ENCODE data around the gene LHFPL3. TPM values are rescaled to one million over a fixed set of nuclear protein-coding genes. Genes with fewer than 3 reads are reported as not detected.

LHFPL3 gene
- total RNA-seq, 1 experiment from 2014 or later, result not detected

DNA sequence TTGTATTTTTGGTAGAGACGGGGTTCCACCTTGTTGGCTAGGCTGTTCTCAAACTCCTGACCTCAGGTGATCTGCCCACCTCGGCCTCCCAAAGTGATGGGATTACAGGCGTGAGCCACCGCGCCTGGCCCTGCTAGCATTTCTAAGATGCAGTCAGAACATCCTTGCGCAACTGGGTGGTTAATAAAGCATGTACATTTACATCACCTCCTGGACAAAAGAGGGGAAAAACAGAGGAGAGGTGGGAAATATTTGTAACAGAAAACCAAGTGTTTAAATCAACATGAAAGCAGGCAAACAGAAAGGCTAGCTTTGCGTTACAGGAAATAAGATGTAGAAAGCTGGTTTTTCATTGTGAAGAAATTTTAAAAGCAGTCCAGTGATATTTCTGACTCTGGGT, 464.7 kb downstream of the LHFPL3 start:
- TF ChIP-seq, protein P1, sequence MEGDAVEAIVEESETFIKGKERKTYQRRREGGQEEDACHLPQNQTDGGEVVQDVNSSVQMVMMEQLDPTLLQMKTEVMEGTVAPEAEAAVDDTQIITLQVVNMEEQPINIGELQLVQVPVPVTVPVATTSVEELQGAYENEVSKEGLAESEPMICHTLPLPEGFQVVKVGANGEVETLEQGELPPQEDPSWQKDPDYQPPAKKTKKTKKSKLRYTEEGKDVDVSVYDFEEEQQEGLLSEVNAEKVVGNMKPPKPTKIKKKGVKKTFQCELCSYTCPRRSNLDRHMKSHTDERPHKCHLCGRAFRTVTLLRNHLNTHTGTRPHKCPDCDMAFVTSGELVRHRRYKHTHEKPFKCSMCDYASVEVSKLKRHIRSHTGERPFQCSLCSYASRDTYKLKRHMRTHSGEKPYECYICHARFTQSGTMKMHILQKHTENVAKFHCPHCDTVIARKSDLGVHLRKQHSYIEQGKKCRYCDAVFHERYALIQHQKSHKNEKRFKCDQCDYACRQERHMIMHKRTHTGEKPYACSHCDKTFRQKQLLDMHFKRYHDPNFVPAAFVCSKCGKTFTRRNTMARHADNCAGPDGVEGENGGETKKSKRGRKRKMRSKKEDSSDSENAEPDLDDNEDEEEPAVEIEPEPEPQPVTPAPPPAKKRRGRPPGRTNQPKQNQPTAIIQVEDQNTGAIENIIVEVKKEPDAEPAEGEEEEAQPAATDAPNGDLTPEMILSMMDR (conservative IDR thresholded peaks at IDR 0.05; ENCODE audit: low read depth, low read length), result no peak
- TF ChIP-seq EZH2 (IDR thresholded peaks at IDR 0.05; ENCODE audit: borderline replicate concordance, low read depth, low read length, poor library complexity, severe bottlenecking), result no peak
- POLR2A ChIA-PET (ENCODE audit: low non-redundant PET), result no interaction called here
- Histone ChIP-seq H3K9me3 (ENCODE audit: low read depth, low read length, poor library complexity, severe bottlenecking) (no peaks in the 10 kb centered on the region), H3K27me3 (replicated peaks; ENCODE audit: insufficient read depth, low read depth, low read length, poor library complexity) (peaks cover 80% of the 10 kb centered on the region), H3K27ac (ENCODE audit: low read depth, low read length, poor library complexity, severe bottlenecking) (no peak overlapping the region), H3K36me3 (ENCODE audit: insufficient read depth, low read length, poor library complexity, severe bottlenecking) (no peaks in the 10 kb centered on the region), H3K4me3 (ENCODE audit: low read depth, low read length, poor library complexity, severe bottlenecking) (no peak overlapping the region), H3K4me1 (ENCODE audit: insufficient read depth, low read length, poor library complexity, severe bottlenecking) (no peaks in the 10 kb centered on the region)
- no peak for DNase-seq (ENCODE audit: low spot score)
- intact Hi-C loops (cut with micrococcal nuclease; ENCODE audit: unreplicated experiment), result no loop called here
- no TSS peak for BruUV-seq (replicated peaks)
- CTCF ChIA-PET, result no interaction called here

DNA sequence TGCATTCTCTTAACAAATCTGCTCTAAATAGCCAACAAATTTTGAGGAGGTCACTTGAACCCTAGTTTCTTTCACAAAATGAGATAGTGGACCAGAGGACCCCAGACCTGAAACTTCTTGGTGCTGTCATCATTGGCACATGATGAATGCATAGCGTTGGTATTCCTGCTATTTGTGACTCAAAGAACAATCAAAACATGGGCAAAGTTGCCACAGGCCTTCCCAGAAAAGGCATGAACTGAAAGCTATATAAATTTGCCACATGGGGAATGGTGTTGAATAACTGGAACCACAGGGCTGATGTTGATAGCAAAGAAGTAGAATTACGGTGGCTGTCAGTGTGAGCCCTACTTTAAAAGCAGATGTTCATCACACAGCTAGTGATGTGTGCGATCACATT, 465.8 kb downstream of the LHFPL3 start:
- POLR2A ChIA-PET (ENCODE audit: low non-redundant PET), result no interaction called here

DNA sequence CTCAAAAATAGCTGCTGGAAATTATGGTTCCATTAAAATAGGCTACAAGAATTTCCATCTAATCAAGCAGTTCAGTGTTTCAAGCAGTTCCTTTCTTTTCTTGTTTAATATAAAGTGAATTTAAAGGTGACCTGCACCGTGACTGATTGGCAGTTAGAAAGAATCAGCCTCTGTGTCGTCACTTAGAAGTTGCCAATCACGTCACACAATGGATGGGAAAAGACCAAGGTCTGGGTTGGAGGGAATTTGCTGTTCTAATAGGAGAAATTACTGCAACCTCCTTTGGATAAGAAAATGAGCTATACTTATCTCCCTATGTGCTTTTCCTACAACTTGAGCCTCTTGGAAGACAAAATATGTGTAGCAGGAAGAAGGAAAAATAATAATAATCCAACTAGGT, 466.2 kb downstream of the LHFPL3 start:
- intact Hi-C loops (cut with micrococcal nuclease; ENCODE audit: unreplicated experiment), result no loop called here
- H3K9me3 ChIP-seq (ENCODE audit: low read depth, low read length, poor library complexity, severe bottlenecking), result no peaks in the 10 kb centered on the region
- no peaks in the 10 kb centered on the region for H3K4me1 ChIP-seq (ENCODE audit: insufficient read depth, low read length, poor library complexity, severe bottlenecking)
- no TSS peak for BruUV-seq (replicated peaks)
- no peak for TF ChIP-seq EZH2 (IDR thresholded peaks at IDR 0.05; ENCODE audit: borderline replicate concordance, low read depth, low read length, poor library complexity, severe bottlenecking)
- TF ChIP-seq, protein P1 (conservative IDR thresholded peaks at IDR 0.05; ENCODE audit: low read depth, low read length), result no peak
- no peak overlapping the region for H3K4me3 ChIP-seq (ENCODE audit: low read depth, low read length, poor library complexity, severe bottlenecking)
- H3K36me3 ChIP-seq (ENCODE audit: insufficient read depth, low read length, poor library complexity, severe bottlenecking), result no peaks in the 10 kb centered on the region
- ChIA-PET CTCF (no interaction called here), POLR2A (ENCODE audit: low non-redundant PET) (no interaction called here)
- H3K27ac ChIP-seq (ENCODE audit: low read depth, low read length, poor library complexity, severe bottlenecking), result no peak overlapping the region
- DNase-seq (ENCODE audit: low spot score), result no peak
- peaks cover 65% of the 10 kb centered on the region for H3K27me3 ChIP-seq (replicated peaks; ENCODE audit: insufficient read depth, low read depth, low read length, poor library complexity)

More for the DNA sequence above, 465.8 kb downstream of the LHFPL3 start:
- BruUV-seq (replicated peaks), result no TSS peak
- no peaks in the 10 kb centered on the region for H3K36me3 ChIP-seq (ENCODE audit: insufficient read depth, low read length, poor library complexity, severe bottlenecking)
- H3K4me3 ChIP-seq (ENCODE audit: low read depth, low read length, poor library complexity, severe bottlenecking), result no peak overlapping the region
- no peaks in the 10 kb centered on the region for H3K4me1 ChIP-seq (ENCODE audit: insufficient read depth, low read length, poor library complexity, severe bottlenecking)
- TF ChIP-seq, protein P1 (conservative IDR thresholded peaks at IDR 0.05; ENCODE audit: low read depth, low read length), result no peak
- no peak for TF ChIP-seq EZH2 (IDR thresholded peaks at IDR 0.05; ENCODE audit: borderline replicate concordance, low read depth, low read length, poor library complexity, severe bottlenecking)
- no peaks in the 10 kb centered on the region for H3K9me3 ChIP-seq (ENCODE audit: low read depth, low read length, poor library complexity, severe bottlenecking)
- DNase-seq (ENCODE audit: low spot score), result no peak
- intact Hi-C loops (cut with micrococcal nuclease; ENCODE audit: unreplicated experiment), result no loop called here
- H3K27me3 ChIP-seq (replicated peaks; ENCODE audit: insufficient read depth, low read depth, low read length, poor library complexity), result peaks cover 69% of the 10 kb centered on the region
- CTCF ChIA-PET, result no interaction called here
- no peak overlapping the region for H3K27ac ChIP-seq (ENCODE audit: low read depth, low read length, poor library complexity, severe bottlenecking)

All from A673 (cell line).